Colon (tissue), 2 donors: Measurements from ENCODE around the gene CCR3.

Experiments
- FAIRE-seq: peaks from 2 replicates; lab custom pipeline; 2012; peaks lifted over from hg19 to GRCh38; lab: Jason Lieb, UNC
- donor health status: control.
- donor health status: control.

The CCR3 gene

DNA sequence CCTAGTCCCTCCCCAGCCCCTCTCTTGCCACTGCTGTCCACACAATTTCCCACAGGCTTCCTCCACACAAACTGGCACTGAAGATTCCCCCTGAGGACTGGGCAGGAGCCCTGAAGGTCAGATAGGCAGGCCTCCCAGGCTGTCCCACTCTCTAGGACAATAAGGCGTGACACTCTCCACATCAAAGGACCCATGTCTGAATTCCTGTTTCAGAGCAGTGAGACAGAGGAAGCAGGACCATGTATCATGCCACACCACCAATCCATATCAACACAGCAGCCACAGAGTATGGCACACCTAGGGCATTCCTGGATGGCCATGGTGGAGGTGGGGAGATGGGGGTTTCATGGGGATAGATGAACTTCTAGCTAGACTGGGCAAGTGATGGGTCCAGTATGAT is 20.3 kb upstream of the CCR3 start:
- FAIRE-seq: no peak

DNA sequence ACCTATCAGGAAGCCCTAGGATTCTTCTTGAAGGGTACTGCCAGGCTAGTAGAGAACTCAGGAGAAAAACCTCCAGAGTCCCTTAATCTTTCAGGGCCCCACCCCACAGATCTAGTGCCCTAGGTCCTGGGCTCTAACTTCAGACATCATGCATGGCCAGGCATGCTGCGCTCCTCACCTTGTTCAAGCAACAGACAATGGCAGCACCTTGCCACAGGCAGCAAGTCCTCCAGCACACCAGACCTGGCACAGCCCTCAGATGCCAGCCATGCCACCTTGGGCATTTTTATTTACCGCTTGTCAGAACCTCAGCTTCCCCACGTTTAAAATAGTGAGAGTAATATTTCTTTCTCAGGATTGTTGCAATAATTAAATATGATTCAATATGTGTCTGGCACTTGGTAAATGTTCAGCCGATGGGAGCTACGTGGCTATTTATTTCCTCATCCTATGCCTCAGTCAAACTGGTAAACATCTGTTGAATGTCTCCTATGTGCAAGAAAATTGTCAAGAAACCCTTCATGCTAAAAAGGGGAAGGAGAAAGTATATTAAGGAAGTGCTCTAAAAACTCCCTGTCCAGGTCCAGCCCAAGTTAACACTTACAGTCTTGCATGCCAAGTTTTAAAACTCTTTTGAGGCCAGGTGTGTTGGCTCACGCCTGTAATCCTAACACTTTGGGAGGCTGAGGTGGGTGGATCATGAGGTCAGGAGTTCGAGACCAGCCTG is 19.7 kb upstream of the CCR3 start:
- no peak for FAIRE-seq

DNA sequence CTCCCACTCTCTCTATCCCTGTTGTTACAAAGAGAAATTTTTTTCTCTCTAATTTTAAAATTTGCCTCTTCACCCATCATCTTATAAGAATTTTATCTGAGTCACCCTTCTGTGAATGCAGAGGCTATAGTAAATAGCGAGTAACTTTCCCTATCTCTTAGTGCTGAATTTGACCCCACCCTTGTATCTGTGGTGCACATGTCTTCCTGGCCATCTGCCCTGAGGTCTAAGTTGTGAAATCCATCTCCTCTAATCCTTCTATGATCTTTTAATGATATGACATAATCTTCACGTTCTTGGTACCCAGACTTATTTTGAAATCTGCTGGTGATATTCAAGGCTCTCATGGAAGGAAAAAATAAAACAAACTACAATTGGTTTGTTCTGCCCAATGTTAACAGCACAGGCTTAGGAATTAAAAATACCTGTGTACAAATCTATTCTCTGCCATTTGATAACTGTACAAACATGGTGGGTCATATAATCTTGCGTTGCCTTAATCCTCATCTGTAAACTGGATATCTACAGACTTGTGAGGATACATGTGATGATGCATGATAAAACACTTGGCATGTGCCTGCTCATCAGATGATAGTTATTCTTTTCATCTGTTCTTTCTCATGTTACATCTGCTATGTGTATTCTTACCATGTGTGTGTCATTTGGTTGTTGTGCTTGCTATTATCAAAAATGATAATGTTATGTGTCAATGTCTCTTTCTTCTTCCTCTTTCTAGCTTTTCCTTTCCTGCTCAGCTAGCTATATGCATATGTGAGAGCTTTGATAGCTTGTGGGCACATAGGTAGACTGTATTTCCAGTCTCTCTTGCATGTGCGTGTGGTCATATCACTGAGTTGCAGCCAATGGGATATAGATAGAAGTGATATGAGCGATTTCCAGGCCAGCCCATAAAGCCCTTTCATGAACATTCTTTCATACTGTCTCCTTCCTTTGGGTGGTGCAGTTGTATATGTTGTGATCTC is 13.7 kb upstream of the CCR3 start:
- FAIRE-seq: no peak

DNA sequence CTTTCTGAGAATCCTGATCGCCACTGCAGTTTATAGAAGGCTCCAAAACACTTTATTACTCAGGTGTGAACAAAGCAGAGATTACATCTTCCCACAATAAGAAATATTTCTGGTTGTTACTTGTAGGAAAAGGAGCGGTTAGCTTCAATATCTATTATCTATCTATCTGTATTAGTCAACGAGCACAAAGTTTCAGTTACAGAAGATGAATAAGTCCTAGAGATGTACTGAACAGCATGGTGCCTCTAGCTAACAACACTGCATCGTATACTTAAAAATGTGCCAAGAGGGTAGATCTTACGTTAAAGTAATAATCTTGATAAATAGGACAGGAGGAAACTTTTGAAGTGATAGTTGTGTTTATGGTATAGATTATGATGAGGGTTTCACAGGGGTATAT is 10.9 kb upstream of the CCR3 start:
- FAIRE-seq: no peak

DNA sequence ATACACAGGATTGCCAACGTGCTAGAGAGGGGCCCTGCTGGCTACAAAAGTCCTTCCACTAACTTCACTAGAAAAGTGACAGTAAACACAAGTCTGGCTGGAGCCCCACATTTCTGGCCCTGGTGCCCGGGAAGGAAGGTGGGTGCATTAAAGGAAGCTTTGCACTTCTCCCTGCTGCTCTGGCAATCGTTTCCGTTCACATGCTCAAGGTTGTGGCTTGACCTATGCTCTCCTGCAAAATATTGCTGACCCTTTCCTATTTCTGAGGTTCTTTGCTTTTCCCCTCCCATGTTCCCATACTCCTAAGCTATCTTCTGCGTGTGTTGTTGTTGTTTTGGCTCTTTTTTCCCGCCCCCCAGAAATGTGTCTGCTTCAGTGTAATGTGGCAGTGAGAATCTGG is 9.1 kb upstream of the CCR3 start:
- FAIRE-seq: no peak

DNA sequence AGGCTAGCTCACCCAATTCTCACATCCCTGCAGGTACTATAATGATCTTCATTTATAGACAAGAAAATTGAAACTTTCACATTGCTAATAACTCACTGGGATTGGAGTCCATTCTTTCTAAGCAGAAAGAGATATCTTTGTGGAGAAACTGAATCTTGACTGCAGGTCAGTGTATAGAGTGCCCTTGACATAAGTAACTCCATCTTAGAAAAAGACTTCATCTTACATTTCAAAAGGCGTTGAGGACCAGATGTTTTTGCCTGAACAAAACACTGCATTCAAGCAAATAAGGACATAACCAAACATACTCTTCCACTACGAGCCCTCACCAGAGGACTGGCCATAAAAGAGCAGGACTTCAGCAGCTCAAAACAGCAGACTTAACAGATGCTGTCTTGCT is 6.8 kb upstream of the CCR3 start:
- FAIRE-seq: no peak

DNA sequence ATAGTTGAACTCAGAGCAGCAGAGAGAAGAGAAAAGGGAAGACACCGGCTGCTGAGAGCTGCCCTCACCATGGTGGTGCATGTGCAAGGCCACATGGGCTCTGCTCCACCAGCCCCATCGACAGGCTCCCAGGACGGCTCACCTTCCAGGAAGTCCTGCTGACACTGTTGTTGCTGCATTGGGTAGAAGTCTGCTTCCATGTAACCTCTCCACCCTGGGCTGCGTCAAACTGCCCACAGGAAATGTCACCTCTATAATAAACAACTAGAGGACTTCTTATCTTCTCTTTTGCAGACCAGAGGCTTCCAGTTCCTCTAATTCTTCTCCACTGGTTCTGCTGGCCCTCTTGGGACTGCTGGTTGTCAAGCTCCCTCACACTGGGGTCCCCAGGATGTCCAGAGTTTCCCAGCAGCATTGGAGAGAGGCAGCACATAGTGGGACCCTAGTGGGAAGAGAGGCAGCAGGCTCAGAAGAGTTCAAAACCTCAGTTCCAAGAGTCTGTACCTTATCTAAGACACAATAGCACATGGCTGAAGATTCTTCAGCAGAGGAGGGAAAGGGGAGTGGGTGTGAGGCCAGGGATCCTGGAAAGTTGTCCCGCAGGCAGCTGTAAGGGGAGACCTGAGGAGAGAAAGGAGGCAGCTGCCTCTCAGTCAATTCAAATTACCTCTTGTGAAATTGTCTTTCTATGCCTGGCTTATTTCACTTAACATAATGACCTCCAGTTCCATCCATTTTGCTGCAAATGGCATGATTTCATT is 5.8 kb upstream of the CCR3 start:
- no peak for FAIRE-seq

DNA sequence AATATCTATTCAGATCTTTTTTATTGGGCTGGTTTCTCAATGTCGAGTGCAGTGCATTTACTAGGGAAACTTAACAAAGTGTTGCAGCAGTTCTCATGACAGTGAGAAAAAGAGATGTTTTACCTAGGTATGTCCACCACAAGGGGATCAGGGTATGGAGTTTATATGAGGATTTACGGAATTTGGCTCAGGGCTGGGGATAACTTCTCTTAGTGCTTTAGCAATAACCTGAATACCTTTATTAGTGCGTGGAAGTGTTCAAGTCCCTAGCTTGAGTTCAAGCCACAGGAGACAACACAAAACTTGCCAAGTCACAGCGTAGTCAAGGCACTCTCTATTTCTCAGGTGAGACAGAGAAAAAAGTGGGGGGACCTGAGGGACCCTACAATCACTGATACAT is 3.9 kb upstream of the CCR3 start:
- no peak for FAIRE-seq

DNA sequence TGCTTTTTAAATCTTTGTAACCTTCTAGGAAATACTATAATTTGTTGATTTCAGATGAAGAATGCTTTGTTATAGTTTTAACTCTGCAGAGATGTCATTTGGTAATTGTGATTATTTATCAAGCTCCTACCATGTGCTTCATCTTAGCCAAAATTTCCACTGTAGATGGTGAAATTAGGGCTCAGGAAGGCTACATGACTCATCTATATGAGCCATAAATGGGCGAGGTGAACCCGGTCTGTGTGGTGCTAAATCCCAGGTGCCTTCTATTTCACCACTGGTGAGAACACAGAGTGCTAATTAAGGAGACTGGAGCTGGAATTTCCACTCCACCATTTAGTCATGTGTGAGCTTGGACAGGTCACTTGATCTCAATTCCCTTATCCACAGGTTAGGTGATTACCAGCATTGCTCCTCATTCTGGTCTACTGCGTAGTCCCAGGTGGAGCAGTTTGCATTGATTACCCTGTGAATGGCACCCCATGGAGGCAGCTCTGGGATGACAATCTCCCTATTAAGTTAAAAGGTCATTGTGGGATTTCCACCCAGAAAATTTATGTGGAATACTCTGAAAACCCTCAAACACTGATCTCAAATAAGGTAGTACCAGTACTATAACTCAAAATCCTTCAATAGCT is 2.8 kb upstream of the CCR3 start:
- no peak for FAIRE-seq

DNA sequence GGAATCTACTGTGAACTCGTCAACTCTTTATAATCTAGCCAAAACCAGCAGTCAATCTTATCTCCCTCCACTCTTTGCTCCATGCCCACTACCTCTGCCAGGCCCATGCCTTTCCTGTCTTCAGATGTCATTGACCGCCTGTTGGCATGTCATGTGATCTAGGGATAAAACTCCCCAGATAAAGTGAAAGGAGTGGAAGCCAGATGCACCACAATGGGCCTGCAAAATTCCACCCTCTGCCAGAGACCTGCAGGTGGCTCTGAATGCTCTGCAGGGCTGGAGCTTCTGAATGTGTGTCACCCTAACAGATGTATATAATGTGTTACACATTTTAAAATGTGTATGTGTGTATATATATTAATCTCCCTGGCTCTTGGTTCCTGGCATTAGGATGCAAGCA is 2.3 kb upstream of the CCR3 start:
- FAIRE-seq: no peak

DNA sequence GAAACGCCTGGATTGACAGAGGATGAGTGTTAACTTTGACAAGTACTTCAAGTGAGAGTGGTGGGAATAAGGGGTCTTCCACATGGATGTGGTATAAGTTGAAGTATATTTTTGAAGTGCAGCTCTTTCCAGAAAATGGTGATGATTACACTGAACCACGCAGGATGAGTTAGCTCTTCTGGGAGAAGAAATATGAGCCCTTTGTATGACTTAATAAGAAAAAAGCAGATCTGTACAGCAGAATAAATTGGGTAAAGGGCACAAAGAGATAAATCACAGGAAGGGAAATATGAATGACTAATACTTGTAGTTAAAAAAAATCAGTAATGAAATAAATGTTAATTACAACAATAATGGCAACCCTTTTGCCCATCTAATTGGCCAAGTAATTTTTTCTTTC is 1.3 kb downstream of the CCR3 start:
- no peak for FAIRE-seq

DNA sequence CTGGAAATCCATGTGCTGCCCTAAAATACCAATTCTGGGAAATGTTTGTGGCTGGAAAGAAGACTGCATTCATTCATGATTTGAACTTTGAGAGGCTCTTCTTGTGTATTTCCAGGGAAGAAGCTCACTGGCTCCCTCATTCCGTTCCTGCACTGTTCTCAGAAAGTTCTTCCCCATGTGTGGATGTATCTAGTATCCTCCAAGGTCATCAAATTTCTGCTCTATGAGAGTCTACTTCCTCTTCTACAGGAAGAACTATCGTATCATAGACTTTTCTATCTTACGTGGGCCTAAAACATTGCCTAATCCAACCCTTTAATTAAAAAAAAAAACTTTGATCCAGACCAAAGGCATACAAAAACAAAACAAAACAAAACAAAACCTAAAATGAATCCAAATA is 2.9 kb downstream of the CCR3 start:
- no peak for FAIRE-seq

DNA sequence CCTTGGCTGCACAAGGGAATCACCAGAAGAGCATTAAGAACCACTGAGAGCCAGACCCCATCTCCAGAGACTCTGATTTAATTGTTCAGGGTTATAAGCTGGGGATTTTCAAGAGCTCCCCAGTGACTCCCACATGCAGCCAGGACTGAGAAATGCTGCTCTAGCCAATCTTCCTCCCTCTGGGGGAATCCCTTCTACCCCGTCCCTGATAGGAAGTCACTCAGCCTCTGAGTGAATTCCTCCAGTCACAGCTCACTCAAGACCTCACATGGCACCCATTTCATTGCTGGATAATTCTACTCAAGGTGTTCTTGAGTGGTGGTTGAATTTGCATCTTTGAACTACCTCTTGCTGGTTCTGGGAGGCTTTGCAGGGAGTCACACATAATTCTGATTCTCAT is 10.7 kb downstream of the CCR3 start:
- no peak for FAIRE-seq

DNA sequence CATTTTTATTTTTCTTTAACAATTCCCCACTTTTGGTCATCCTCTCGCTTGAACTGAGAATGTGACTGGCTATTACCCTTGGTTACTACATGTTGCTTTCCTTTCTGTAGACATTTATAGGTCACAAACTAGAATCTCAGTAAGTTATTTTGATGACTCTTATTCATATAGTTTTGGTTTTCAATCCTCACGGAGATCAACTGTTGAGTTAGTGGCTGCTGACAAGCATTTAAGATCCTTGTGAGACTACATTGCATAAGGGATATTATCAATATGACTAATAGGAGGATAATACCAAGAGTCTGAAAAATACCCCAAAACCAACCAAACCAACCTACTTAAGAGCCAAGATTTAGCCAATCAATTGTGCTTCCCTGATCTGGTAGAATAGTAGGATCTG is 16.3 kb downstream of the CCR3 start:
- FAIRE-seq: no peak

DNA sequence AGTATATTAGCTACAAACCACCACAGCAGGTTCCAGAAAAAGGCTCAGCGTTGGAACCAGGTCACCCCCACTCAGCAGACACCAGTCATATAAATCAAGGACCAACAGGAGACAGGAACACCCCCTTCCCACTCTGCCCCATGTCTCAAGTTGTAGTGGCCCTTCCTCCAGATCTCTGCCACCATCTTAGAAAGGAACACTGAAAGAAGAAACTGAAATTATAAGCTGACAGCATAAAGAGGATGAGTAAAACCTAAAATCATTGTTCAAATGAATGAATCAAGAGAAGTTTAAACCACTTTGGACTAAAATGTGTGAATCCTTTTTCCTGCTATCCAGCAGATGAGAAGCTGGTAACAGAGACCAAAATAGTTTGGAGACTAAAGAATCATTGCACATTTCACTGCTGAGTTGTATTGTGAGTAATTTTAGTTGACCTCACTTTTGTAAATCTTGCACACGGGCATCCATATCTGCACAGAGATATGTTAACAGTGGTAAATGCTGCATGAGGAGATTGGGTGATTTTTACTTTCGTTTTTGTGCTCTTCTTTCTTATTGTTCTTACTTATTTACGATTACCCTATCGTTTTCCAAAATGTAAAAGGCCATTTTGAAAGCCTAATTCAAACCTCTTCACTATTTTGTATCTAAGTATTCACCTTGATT is 19.8 kb downstream of the CCR3 start:
- no peak for FAIRE-seq

DNA sequence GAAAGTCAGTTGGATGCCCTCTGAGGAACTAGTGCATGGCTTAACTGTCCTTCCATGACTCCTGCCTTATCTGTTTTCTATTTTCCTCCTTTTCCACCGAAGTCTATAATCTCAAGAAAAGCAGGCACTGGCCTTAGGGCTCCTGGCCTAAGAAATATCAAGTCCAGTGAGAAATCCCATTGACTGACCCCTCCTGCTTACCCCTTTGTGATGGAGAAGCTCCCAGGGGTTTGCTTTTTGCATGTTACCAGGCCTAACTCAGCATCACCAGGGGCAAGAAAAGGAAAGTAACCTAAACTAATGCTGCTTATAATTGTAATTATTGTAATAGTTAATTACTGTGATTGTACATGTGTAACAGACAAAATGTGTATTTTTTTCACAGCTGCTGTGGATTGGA is 21.7 kb downstream of the CCR3 start:
- no peak for FAIRE-seq

DNA sequence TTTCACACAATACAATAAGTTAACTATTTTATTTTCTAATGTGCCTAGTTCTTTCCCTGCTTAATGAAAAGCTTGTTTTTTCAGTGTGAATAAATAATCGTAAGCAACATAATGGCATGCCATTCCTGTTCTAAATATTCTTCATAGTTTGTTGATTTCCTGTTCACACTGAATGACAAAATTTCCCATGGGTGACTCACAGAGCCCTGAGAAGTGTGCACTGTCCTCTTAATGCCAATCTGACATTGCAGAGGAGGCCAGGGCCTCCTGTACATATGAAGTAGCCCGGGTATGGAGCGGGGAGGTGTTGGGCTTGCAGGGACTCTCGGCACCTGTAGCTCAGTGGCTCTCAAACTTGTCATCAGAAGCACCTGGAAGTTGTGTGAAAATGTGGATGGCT is 24.3 kb downstream of the CCR3 start:
- no peak for FAIRE-seq

DNA sequence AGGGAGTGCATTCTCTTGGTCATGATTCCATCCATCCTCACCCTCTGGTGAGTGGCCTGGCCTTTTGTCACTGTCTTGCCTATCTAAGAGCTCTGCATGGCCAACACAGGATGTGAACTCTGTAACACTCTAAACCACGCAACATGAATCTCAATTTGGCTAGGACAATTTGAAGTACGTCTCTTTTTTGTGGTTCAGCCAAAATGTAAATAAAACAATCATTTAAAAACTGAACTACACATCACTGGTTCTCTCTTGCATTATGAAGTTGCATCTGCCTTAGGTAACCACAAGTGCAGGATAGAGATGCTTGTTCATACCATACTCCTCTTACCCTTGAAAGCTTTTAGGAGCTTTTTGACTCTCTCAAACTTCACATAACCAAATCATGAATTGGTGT is 27.3 kb downstream of the CCR3 start:
- no peak for FAIRE-seq

DNA sequence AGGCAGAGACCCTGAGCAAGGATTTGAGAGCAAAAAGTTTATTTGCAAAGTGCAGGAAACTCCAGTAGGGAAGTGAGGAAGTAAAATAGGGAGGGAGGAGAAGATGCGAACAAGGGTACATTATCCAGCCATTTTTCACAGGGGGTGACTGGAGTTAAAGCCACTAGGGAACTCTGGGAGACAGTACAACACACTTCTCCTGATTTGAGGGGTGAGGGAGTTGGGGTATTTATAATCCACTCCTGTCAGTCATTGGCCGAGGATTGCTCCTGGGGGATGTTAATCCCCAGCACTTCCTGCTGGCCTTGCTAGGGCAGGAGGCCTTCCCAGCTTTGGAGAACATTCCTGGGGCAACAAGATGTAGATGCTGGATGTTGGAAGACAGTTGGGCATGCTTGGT is 28.2 kb downstream of the CCR3 start:
- FAIRE-seq: no peak

DNA sequence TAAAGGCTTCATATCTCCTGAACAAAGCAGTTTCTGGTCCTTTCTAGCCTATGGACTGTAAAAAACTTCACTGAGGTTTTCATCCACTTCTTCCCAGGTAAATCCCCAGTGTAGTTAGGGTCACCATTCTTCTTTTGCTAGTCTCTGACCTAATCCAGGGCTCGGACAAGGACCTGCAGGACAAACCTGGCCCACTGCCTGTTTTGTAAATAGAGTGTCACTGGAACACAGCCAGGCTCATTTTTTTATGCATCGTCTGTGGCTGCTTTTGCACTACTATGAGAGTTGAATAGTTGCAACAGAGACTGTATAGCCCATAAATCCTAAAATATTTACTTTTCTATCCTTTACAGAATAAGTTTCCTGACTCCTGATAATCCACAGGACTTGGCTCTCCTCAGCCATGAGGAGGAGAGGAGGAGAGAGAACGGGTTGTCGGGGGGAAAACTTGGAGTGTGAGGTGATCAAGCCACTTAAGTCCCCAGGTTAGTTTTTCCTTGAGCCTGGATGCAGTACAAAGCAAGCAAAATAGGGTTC is 29.0 kb downstream of the CCR3 start:
- FAIRE-seq: no peak

DNA sequence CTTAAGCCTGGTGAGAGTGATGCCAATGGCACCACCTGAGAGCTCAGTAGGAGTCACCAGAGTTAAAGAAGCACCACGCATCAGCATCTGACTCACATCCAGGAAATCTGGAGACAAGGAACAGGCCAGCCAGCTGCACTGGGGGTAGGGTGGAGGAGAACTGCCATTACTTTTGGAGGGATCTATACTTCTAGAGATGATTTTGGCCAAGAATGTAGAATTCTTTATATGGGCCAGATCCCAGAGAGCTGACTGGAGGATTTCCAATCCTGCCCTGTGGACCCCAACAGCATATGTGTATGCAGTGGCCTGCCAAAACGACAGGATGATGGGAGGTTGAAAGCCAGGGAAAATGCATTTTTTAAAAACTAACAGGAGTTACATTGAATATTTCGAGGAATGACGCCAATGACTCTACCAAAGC is 29.8 kb downstream of the CCR3 start:
- FAIRE-seq: no peak
